HCT116 (cell line): ENCODE results near the gene HEATR3. TPM values are rescaled to one million over a fixed set of nuclear protein-coding genes. Genes with fewer than 3 reads are reported as not detected.

Experiments
- ATAC-seq: fragments of 200-7000 bp; cut with Tn5 transposase; 2 replicates; pipeline ENCODE4 v1.9.1; 2020; ENCODE audit warnings: mild to moderate bottlenecking, moderate library complexity
- BruUV-seq: library from RNA; stranded (reverse); fragments of 400-500 nt; replicated peaks from 2 replicates; lab custom pipeline; 2021; lab: Mats Ljungman, UMichigan
- CTCF ChIA-PET: fragments of 300-600 bp; sonication (Branson Sonifier 250); formaldehyde crosslinking; loops from one replicate; lab custom pipeline; 2021; ENCODE audit warnings: antibody characterized with exemption; lab: Charles Lee
- POLR2A ChIA-PET: fragments of 300-600, 350-600 bp; sonication (Branson Sonifier 250); formaldehyde crosslinking; loops from one replicate; lab custom pipeline; 2021; ENCODE audit warnings: antibody characterized with exemption; lab: Charles Lee
- RAD21 ChIA-PET, 2 experiments: fragments of 300-600 bp; sonication (Branson Sonifier 250); formaldehyde crosslinking; loops; one replicate each; lab custom pipeline; 2023; ENCODE audit warnings: low total read pairs in 2 of 2; ENCODE audit not compliant: uncharacterized antibody in 2 of 2, unreplicated experiment in 2 of 2, low non-redundant PET in 1 of 2; lab: Charles Lee
- DNase-seq: peaks from one replicate; pipeline ENCODE4 v3.0.0-alpha.2; 2010; ENCODE audit warnings: low read depth, low spot score
- H2AFZ ChIP-seq: fragments of 200-600 bp; shearing (Covaris generic), sonication (generic); 2 replicates; pipeline ENCODE4 v1.6.1; 2017; ENCODE audit warnings: low read depth, mixed run types, mixed read lengths, antibody characterized with exemption, low read length; ENCODE audit not compliant: poor library complexity, severe bottlenecking
- H3K27ac ChIP-seq: 2 replicates; pipeline ENCODE4 v1.5.1; 2012; ENCODE audit warnings: low read depth, low read length
- H3K27me3 ChIP-seq: fragments of 200-600 bp; sonication (generic); 2 replicates; pipeline ENCODE4 v1.6.1; 2016; ENCODE audit warnings: mixed run types, low read length, mixed read lengths; ENCODE audit not compliant: insufficient read depth
- H3K36me3 ChIP-seq, 2 experiments: fragments of 200-500 bp in 1 of 2; fragments of 200-600 bp in 1 of 2; sonication (Bioruptor generic) in 1 of 2; sonication (generic) in 1 of 2; 2 replicates each; pipeline versions ENCODE4 v1.5.1 to v1.6.1; 2014 to 2016; ENCODE audit warnings: low read length in 2 of 2, inconsistent platforms in 1 of 2, mixed read lengths in 1 of 2, mixed run types in 1 of 2; ENCODE audit not compliant: insufficient read depth in 2 of 2, control insufficient read depth in 1 of 2
- H3K4me1 ChIP-seq, 2 experiments: fragments of 200-600 bp in 1 of 2; sonication (generic) in 1 of 2; 2 replicates each; pipeline versions ENCODE4 v1.5.1 to v1.6.1; 2012 to 2017; ENCODE audit warnings: low read length in 2 of 2, inconsistent platforms in 1 of 2, mild to moderate bottlenecking in 1 of 2, mixed read lengths in 1 of 2, mixed run types in 1 of 2, moderate library complexity in 1 of 2; ENCODE audit not compliant: insufficient read depth in 2 of 2, control insufficient read depth in 1 of 2
- H3K4me2 ChIP-seq: fragments of 200-600 bp; sonication (generic); 2 replicates; pipeline ENCODE4 v1.6.1; 2017; ENCODE audit warnings: mixed run types, low read length, mixed read lengths
- H3K4me3 ChIP-seq, 2 experiments: fragments of 200-600 bp in 1 of 2; sonication (generic) in 1 of 2; replicated peaks in 1 of 2; 2 replicates each; pipeline ENCODE4 v1.5.1; 2011 to 2016; ENCODE audit warnings: low read length in 2 of 2, control low read depth in 1 of 2, low read depth in 1 of 2, mild to moderate bottlenecking in 1 of 2, mixed read lengths in 1 of 2, mixed run types in 1 of 2
- H3K79me2 ChIP-seq: fragments of 200-600 bp; sonication (generic); 2 replicates; pipeline ENCODE4 v1.6.1; 2017; ENCODE audit warnings: mild to moderate bottlenecking, mixed run types, low read length, moderate library complexity, mixed read lengths; ENCODE audit not compliant: insufficient read depth
- H3K9ac ChIP-seq: fragments of 200-600 bp; sonication (generic); 2 replicates; pipeline ENCODE4 v1.6.1; 2016; ENCODE audit warnings: low read length, mixed read lengths
- H3K9me2 ChIP-seq: fragments of 200-600 bp; sonication (generic), shearing (Covaris generic); 2 replicates; pipeline ENCODE4 v1.6.1; 2017; ENCODE audit warnings: mixed run types, mild to moderate bottlenecking, moderate library complexity; ENCODE audit not compliant: insufficient read depth
- H3K9me3 ChIP-seq, 2 experiments: fragments of 200-500 bp in 1 of 2; fragments of 200-600 bp in 1 of 2; sonication (Bioruptor generic) in 1 of 2; sonication (generic) in 1 of 2; 2 replicates each; pipeline ENCODE4 v1.6.1; 2014 to 2017; ENCODE audit warnings: low read length in 2 of 2, mixed read lengths in 2 of 2, inconsistent platforms in 1 of 2, low read depth in 1 of 2, mild to moderate bottlenecking in 1 of 2, mixed run types in 1 of 2, moderate library complexity in 1 of 2; ENCODE audit not compliant: control insufficient read depth in 1 of 2, insufficient read depth in 1 of 2
- H4K20me1 ChIP-seq: fragments of 200-600 bp; sonication (generic), shearing (Covaris generic); 2 replicates; pipeline ENCODE4 v1.6.1; 2017; ENCODE audit warnings: mixed run types, mild to moderate bottlenecking, moderate library complexity; ENCODE audit not compliant: insufficient read depth
- ATF3 ChIP-seq: IDR thresholded peaks from 2 replicates; pipeline ENCODE4 v1.6.1; 2012
- CTCF ChIP-seq, 3 experiments: fragments of 200-600 bp in 1 of 3; sonication (generic) in 1 of 3; IDR thresholded peaks in 2 of 3; conservative IDR thresholded peaks in 1 of 3; 2 replicates each; pipeline ENCODE4 v1.5.1; 2012 to 2017; ENCODE audit warnings: low read depth in 2 of 3, low read length in 2 of 3, antibody characterized with exemption in 1 of 3, borderline replicate concordance in 1 of 3, control low read depth in 1 of 3, mild to moderate bottlenecking in 1 of 3, mixed read lengths in 1 of 3, mixed run types in 1 of 3, moderate library complexity in 1 of 3; ENCODE audit not compliant: insufficient read depth in 1 of 3
- ELF1 ChIP-seq: IDR thresholded peaks from 2 replicates; pipeline ENCODE4 v1.6.1; 2012; ENCODE audit warnings: low read depth, borderline replicate concordance
- EZH2phosphoT487 ChIP-seq: fragments of 200-600 bp; IDR thresholded peaks from 2 replicates; pipeline ENCODE4 v1.6.1; 2018; ENCODE audit warnings: antibody characterized with exemption, borderline replicate concordance
- MAX ChIP-seq: IDR thresholded peaks from 2 replicates; pipeline ENCODE4 v1.6.1; 2012
- RAD21 ChIP-seq: IDR thresholded peaks from 2 replicates; pipeline ENCODE4 v1.6.1; 2012; ENCODE audit warnings: low read depth, mild to moderate bottlenecking
- SP1 ChIP-seq: IDR thresholded peaks from 2 replicates; pipeline ENCODE4 v1.6.1; 2012; ENCODE audit warnings: low read depth
- TCF7L2 ChIP-seq: IDR thresholded peaks from 2 replicates; pipeline ENCODE4 v1.7.0; 2011; ENCODE audit warnings: borderline replicate concordance, inconsistent platforms; ENCODE audit not compliant: insufficient read depth, insufficient read length; ENCODE audit errors: extremely low read depth
- ZBTB33 ChIP-seq: IDR thresholded peaks from 2 replicates; pipeline ENCODE4 v1.6.1; 2011; ENCODE audit warnings: mild to moderate bottlenecking, low read length, moderate library complexity; ENCODE audit not compliant: insufficient replicate concordance; ENCODE audit errors: extremely low read depth
- ZFX ChIP-seq: fragments of 450-650 bp; IDR thresholded peaks from 2 replicates; pipeline ENCODE4 v1.6.1; 2017
- ZNF274 ChIP-seq: fragments of 200-500 bp; sonication (Bioruptor generic); IDR thresholded peaks from 2 replicates; pipeline ENCODE4 v1.6.1; 2014; ENCODE audit warnings: mild to moderate bottlenecking, low read depth, low read length, inconsistent platforms
- intact Hi-C: fragments of 100-400 bp; cut with micrococcal nuclease; formaldehyde crosslinking; loops from 2 replicates; pipeline ENCODE4 v1.10.0; 2022
- total RNA-seq: library from RNA; stranded (reverse); gene quantifications from one replicate; pipeline ENCODE4 v1.2.1, GENCODE V29; 2021; ENCODE audit not compliant: unreplicated experiment

Gene HEATR3
- total RNA-seq, 1 experiment from 2014 or later: 16.3 TPM

GRCh38 chr16:50088302-50088701 lies 22.5 kb downstream of the HEATR3 start:
- ChIA-PET POLR2A (no interaction called here), CTCF (no interaction called here), RAD21 (no interaction called here)
- BruUV-seq: no TSS peak
- Histone ChIP-seq H3K9me3 (no peaks in the 10 kb centered on the region), H3K27me3 (no peaks in the 10 kb centered on the region), H3K4me1 (no peaks in the 10 kb centered on the region), H3K4me2 (no peak overlapping the region), H3K36me3 (peaks cover 15 to 19% of the 10 kb centered on the region in 2 experiments), H3K79me2 (no peaks in the 10 kb centered on the region), H3K9ac (no peak overlapping the region), H4K20me1 (no peaks in the 10 kb centered on the region), H2AFZ (no peak overlapping the region), H3K27ac (no peak overlapping the region), H3K4me3 (no peak overlapping the region), H3K9me2 (no peaks in the 10 kb centered on the region)
- DNase-seq: no peak
- no peak for TF ChIP-seq ZNF274
- TF ChIP-seq ZFX: no peak
- TF ChIP-seq TCF7L2: no peak
- no peak for TF ChIP-seq EZH2phosphoT487
- no peak for TF ChIP-seq ATF3
- no peak for TF ChIP-seq CTCF (IDR thresholded peaks at IDR 0.05 in 2 of 3, conservative IDR thresholded peaks at IDR 0.05 in 1 of 3; ENCODE audit: borderline replicate concordance in 1 of 3, insufficient read depth in 1 of 3, low read depth in 2 of 3, low read length in 2 of 3)
- no peak for TF ChIP-seq RAD21
- TF ChIP-seq ELF1: no peak
- TF ChIP-seq ZBTB33: no peak
- TF ChIP-seq MAX: no peak
- TF ChIP-seq SP1: no peak
- intact Hi-C loops: no loop called here
- no peak for ATAC-seq
